Neural cell (in vitro differentiated cells): ENCODE data around the gene RFX8.

Source experiments
- EZH2 ChIP-seq: fragments of 200-600, 300-800 bp; shearing (Covaris generic), sonication (generic); IDR thresholded peaks from 2 replicates; pipeline ENCODE4 v1.6.1; 2014; ENCODE audit warnings: antibody characterized with exemption, low read length, borderline replicate concordance, mild to moderate bottlenecking; ENCODE audit not compliant: insufficient read depth, poor library complexity, severe bottlenecking
- MXI1 ChIP-seq: fragments of 450-650 bp; conservative IDR thresholded peaks from 2 replicates; pipeline ENCODE4 v1.6.1; 2014; ENCODE audit warnings: antibody characterized with exemption, mild to moderate bottlenecking; ENCODE audit not compliant: poor library complexity, severe bottlenecking
- POLR2AphosphoS5 ChIP-seq: IDR thresholded peaks from 2 replicates; pipeline ENCODE4 v1.6.1; 2012
- RAD21 ChIP-seq: fragments of 450-650 bp; conservative IDR thresholded peaks from 2 replicates; pipeline ENCODE4 v1.6.1; 2014; ENCODE audit warnings: antibody characterized with exemption, mild to moderate bottlenecking, moderate library complexity
- SMC3 ChIP-seq: fragments of 450-650 bp; conservative IDR thresholded peaks from 2 replicates; pipeline ENCODE4 v1.6.1; 2014; ENCODE audit warnings: antibody characterized with exemption, mild to moderate bottlenecking, moderate library complexity; ENCODE audit not compliant: poor library complexity
- TAF1 ChIP-seq: IDR thresholded peaks from 2 replicates; pipeline ENCODE4 v1.6.1; 2012; ENCODE audit warnings: low read depth
- TF ChIP-seq, protein P1 (sequence below): fragments of 450-650 bp; IDR thresholded peaks from 2 replicates; pipeline ENCODE4 v1.5.1; 2014; ENCODE audit warnings: antibody characterized with exemption, mild to moderate bottlenecking, moderate library complexity; ENCODE audit not compliant: poor library complexity, severe bottlenecking

DNA sequence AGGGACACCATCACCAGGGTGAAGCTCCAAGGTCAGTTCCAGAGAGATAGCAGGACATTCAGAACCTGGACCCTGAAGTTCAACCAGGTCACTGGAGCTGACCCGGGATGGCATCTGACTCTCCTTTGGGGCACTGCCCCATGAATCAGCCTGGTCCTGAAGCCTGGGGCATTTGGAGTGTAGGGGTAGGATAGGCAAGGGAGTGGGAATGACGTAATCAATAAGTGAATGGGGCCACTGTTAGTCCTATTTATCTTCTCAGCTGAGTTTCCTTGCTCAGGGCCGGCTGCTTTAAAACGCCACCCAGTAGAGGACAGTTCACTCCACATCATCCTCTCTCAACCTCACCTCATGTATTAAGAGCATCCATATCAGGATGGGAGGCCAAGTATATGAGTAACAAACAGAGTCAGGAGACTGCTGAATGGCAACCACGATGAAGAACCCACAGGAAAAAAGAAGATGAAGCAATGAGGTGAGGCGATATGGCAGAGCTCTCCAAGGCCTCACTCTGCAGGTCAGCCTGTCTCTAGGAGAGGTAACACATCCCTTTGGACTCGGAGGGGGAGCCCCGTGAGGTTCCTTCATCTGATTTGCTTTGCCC, 1.8 kb upstream of the RFX8 start:
- TF ChIP-seq, protein P1, sequence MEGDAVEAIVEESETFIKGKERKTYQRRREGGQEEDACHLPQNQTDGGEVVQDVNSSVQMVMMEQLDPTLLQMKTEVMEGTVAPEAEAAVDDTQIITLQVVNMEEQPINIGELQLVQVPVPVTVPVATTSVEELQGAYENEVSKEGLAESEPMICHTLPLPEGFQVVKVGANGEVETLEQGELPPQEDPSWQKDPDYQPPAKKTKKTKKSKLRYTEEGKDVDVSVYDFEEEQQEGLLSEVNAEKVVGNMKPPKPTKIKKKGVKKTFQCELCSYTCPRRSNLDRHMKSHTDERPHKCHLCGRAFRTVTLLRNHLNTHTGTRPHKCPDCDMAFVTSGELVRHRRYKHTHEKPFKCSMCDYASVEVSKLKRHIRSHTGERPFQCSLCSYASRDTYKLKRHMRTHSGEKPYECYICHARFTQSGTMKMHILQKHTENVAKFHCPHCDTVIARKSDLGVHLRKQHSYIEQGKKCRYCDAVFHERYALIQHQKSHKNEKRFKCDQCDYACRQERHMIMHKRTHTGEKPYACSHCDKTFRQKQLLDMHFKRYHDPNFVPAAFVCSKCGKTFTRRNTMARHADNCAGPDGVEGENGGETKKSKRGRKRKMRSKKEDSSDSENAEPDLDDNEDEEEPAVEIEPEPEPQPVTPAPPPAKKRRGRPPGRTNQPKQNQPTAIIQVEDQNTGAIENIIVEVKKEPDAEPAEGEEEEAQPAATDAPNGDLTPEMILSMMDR = no peak
- TF ChIP-seq POLR2AphosphoS5 = no peak
- no peak for TF ChIP-seq MXI1
- TF ChIP-seq SMC3 = no peak
- TF ChIP-seq EZH2 = no peak
- no peak for TF ChIP-seq RAD21
- no peak for TF ChIP-seq TAF1
